Embryonic facial prominence (tissue), 1 donor: ENCODE measurements around the gene PPM1H.
"Not testable (repeated sequence)": the region's sequence is repeated elsewhere in the genome, so short reads cannot be mapped to it uniquely, and the experiment has no call there.

Source experiments
- DNase-seq: peaks from one replicate; pipeline ENCODE4 v3.0.0-alpha.2; 2016; ENCODE audit errors: extremely low spot score

Gene PPM1H

DNA sequence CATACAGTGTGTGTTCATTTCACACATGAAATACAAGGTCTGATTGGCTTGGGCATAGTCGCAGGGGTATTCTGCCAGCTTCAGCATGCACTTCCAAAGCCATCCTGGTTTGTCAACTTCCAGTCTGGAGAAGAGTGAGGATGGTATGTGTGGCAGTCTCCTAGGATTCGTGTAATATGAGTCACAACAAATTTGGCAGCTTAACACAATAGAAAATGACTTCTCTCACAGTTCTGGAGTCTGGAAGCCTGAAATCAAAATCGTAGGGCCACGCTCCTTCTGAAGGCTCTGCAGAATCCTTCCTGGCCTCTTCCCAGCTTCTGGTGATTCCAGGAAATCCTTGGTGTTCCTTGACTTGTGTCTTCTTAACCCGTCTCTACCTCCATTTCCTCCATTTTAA, 167.5 kb downstream of the PPM1H start:
- DNase-seq: no peak

DNA sequence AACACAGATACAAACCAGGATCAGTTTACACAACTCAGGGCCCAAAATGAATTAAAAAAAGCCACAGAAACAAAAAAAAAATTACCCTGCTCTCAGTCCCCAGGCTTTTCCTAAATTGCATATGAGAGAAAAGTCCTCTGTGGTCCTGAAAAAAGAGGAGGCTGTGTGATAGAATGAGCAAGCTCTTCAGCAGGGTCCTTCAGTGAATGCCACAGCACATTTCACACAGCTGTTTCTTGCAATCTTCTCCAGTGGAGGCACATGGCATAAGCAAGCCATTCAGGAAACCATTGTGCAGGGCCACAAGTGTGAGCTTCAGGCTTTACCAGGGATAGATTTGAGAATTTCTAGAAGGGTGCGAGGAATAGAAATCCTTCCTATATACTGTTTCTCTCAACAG, 168.5 kb downstream of the PPM1H start:
- no peak for DNase-seq

DNA sequence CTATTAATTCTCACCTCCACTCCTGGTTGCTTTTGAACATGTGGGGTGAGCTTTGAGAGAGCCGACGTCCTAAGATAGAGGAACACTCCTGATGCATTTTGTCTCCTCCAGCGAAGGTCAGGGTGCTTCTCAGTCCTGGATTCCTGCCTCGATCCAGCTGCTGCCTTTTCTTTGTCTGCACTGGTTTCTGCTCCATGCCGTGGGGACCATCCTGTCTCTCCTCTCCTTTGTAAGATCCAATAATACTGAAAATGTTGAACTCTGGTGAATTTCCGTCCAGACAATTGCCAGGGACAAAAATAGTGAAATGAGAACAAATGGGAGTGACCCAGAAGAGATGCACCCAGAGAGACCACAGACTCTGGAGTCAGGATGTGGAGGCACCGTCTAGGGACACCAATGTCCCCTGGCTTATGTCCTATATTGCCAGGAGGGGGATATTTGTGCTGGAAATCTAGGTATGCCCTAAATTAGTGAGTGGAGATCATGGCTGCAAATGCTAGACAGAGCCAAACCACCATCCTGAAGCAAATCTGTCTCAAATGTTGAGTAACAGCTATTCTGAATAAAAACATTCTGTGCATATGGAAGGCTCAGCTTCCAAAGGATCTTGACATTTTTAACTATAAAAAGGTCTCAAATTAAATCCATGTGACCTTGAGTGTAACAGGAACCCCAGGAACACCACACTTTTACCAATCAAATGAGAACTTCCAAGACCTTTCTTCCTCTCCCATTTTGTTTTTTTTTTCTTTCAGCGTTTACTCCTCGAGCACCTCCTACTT, 170.9 kb downstream of the PPM1H start:
- no peak for DNase-seq

DNA sequence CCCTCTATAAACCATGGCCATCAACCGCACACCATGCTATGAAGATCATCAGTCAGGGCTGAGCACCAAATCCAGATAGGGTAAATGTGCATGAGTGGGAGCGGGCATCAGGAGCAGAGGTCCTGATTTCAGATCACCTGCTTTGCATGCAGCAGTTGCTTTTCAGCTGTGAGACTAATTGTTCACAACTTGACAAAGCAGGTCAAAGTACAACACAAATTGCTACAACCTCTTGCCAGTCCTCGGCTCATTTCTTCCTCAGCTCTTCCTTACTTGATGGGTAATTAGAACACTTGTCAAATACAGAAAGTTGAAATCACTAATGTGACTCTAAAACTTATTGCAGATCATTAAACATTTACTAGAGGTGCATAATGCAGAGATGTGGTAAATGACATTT, 171.6 kb downstream of the PPM1H start:
- no peak for DNase-seq

DNA sequence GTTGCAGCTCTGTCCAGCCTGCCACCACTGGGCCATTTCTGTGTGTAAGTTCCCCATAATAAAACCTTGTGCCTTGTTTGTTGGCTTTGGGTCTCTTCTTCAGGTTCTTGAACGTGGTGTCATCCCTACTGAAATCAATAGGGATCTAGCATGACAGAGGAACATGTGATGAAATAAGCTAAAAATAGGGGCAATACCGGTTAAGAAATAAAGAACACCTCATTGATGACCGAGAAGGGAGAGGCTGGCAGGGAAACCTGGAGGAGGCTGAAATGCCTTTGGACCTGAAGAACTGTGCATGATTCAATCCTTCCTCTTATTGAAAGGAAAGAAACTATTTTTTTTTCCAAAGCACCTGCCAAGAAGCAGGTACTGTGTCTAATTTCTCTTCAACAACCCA, 172.3 kb downstream of the PPM1H start:
- DNase-seq: no peak

DNA sequence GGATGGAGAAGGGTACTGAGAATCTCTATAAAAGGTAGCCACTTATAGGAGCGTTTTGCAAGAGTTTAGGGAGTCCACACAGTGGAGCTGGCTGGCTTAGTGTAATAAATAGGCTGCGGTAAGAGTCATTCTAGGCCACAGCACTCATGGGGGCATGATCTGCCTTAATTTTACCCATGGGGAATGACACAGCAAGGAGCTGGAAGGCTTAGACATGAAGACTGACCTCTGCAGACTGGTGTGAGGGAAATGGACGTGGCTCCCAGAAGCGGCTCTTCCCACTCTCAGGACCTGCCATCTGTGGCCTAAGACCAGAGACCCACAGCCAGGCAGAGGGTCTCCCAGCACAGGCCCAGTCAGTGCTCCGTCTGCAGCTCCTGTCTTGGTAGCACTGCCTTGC, 173.3 kb downstream of the PPM1H start:
- no peak for DNase-seq

DNA sequence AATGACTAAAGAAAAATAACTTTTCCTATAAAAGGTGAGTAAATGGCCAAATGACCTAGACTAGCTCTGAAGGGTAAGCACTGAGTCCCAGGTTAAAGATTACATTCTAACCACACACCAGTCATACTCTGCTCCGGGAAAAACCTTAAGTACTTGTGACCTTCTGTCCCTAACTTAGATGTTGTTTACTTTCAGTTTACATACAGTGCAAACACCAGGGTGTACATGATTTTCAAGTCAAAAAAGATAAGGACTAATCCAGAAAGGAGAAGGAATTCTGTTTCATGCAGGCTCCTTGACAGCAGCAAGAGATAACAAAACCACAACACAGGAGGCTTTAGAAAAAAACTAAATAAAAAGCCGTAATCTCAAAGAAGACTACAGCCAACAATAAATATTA, 174.2 kb downstream of the PPM1H start:
- no peak for DNase-seq

DNA sequence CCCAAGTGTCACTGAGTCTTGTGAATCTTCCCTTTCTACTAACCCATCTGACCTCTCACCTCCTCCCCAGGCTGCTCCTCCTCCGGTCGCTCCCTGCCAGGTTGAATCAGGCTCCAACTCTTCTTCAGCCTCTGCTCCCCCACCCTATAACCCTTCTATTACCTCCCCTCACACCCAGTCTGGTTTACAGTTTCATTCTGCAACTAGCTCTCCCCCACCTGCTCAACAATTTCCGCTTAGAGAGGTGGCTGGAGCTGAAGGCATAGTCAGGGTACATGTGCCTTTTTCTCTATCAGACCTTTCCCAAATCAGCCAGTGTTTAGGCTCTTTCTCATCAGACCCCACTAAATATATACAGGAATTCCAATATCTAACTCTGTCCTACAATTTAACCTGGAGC, 174.6 kb downstream of the PPM1H start:
- DNase-seq: not testable (repeated sequence)

DNA sequence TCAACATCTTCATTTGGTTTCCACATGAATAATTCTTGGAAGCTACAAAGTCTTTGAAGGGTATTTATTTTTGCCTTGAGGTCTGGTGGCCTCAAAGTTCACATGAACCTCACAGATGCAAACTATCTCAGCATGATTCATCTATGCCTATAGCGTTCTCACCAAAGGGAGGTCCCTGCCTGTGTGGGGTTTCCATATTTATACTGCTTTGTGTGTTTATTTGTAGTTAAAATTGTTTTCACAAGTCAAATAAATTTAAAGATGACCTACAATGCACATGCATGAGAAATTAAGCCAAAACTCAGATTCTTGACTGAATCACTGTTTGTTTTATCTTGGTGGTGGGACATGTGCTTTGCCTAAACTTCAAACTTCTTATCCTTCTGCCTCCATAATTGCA, 176.7 kb downstream of the PPM1H start:
- DNase-seq: no peak

DNA sequence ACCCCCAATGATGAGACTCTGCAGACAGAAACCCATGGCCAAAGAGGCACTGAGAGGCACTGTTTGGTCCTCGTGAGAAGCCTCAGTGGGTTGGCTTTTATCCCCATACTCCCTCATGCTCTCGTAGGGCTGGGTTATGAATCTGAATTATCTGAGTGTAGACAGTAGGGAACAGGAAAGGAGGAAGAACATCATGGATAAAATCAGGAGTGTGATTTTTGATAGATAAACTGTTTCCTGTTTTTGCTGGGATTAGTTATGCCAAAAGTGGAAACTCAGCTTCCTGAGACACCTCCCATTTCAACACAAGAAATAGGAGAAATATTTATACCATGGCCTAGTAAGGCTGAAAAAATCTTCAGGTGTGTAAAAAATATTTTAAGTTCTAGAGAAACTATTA, 177.9 kb downstream of the PPM1H start:
- DNase-seq: no peak

DNA sequence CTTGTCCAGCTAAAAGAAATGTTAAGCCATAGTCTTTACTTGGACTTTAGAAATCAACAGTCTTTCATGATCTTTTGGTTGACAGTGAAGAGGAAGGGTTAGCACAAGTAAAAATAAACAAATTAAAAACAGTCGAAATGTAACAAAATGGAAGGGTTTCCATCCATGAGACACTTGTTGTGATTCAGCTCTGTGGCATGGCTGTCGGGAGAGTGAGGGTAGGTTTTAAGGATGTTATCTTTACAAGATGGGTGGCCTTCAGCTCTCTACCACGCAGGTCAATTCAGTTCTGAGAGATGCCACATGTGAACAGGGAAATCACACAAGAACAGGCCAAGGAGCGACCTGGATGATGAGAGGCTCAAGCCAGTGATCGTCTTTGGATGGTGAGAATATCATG, 180.2 kb downstream of the PPM1H start:
- no peak for DNase-seq

DNA sequence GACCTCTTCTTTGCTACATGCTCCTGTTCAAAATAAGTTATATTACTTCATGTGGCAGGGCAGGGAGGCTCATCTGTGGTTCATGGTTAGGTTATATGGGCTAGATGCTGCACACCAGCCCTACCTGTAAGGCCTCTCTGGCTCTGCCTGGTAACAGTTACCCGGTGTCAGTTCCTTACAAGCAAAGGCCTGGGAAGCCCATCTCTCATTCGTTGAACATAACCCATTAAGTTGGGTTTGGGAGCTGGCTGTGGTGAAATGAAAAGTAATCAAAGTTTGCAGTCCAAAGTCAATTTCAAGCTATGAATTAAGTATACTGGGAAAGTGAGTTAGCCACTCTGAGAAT, 183.2 kb downstream of the PPM1H start:
- no peak for DNase-seq

DNA sequence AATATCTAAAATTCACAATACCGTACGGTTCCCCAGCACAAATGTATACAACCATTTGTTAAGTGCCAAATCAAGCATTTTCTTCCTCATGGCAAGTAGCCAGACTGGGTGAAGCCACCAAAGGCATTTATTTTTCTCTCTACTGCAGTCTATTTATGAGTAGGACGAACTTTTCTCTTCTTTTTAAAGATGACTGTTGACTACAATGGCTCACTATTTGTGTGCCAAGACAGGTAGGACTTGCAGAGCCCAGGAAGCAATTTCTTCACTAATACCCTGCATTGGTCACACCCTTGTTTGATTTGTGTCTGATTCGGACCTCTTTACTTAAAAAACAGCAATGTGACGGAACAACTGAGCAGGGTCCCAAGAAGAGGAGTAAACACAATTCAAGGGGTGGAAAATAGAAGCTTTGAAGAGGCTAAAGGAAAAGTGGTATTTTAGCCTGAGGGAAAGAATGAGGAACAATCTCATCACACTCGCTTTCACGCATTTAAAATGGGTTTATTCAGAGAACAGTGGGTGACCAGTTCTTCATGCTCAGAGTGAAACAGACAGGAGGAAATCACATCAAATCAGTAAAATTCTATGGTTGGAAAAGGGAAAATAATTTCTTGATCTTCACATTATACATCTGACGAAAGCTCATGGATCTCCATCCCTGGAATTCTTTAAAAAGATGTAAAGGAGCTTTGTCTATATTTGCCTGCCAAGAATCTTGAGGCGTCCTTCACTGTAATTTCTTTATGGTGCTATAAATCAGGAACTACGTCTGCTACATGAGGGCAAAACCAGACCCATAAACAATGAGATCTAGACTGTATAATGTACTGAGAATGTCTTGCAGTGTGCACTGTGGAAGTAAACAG, 183.8 kb downstream of the PPM1H start:
- no peak for DNase-seq

DNA sequence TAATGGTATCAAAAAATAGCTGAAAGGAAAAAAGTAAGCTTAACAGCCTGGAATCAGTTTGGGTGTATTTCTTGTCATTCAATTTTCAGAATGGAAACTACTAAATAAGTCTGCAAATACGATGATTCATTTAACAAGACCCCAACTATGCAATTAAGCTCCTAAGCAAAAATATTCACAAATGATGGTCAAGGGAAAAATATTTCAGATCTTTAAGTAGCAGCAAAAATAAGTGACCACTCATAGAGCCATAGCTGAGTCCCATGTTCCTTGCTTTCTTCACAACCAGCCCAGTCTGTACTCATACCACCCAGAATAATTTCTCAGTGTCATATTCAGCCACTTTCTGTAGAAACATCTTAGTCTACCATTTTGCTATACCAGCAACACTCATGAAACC, 185.4 kb downstream of the PPM1H start:
- no peak for DNase-seq

DNA sequence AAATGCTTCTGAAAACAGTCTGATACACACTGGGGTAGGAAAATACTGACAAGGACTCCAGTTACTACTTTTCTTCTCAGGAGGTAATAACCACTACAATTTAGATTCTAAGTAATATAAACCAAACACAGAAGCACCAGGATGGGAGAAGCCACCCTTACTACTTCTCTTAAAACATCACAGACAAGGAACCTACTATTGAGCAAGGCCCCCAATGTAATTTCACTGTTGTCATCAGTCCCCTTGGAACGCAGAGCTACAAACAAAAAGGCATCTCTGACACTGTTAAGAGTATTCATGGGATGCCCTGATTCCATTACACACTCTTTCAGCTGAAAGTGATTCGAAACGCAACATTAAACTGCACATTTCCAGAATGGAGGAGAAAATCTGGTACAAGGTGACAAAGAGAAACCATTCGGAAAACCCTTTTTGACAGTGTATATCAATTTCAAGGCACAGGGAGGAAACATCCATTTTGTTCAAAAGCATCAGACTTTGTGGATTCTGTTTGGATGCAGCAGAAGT, 185.9 kb downstream of the PPM1H start:
- DNase-seq: no peak

DNA sequence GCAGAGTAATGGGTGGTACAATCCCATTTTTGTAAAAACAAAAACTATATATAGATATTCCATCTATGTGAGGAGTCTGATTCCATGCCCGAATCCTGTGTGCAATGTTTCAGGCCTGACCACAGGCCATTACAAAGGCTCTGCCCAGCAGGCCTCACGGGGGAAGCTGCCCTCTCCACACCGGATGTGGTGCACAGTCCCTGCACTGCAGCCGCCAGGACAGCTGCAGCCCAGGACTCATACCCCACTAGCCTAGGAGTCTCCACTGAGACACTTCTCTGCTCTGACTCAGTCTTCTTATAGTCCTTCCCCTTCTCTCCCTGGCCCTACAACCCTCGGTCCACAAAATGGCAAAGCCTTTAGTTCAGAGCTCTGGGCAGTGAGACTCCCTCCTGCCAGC, 190.4 kb downstream of the PPM1H start:
- DNase-seq: no peak

DNA sequence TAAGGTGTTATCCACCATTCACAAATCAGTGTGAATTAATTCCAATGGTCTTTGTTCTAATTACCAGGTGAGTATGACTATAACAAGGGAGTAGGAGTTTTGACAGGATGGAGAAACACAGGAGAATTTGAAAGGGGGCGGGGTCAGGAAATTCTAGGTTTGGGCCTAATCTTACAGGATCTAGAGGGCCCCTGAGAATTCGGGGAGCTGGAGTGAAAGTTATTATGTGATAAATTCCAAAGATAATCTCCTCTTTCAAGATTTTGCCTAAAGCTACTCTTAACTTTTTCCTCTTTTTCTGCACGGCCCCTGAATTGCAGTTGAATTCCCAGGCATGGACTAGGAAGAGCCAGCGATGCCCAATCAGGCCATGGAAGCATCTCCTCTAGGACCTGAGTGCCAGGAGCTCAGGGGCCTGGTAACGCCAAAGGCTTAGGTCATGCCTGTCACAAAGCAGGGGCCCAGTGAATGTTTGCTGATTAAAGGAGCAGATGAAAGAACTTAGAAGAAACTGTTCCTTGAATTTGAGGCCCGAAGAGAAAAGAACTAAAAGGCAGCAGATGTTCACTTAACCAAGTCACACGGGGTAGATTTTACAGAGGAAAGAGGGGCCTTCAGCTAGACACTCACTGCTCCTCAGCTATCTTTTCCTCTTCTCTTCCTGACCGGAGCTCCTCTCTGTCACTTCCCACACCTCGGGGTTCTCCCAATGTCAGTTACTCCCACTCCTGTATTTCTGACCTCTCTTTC, 195.5 kb downstream of the PPM1H start:
- DNase-seq: no peak

DNA sequence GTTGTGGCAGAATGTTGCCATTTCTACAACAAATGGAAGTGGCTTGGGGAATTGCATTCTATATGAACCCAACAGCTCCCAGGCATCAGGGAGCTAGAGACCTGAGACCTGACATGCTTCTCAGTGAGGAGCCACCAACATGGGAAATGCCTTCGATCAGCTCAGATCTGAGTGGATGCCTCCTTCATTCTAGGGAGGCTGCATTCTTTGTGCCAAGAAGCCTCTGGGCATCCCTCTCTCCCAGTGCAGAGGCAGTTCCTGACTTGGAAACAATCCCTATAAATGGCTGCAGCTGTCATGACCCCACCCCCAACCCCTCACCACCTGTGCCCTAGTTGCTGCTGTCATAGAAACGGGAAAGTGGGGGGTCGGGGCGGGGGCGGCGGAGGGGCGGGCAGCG, 196.3 kb downstream of the PPM1H start:
- DNase-seq: no peak

DNA sequence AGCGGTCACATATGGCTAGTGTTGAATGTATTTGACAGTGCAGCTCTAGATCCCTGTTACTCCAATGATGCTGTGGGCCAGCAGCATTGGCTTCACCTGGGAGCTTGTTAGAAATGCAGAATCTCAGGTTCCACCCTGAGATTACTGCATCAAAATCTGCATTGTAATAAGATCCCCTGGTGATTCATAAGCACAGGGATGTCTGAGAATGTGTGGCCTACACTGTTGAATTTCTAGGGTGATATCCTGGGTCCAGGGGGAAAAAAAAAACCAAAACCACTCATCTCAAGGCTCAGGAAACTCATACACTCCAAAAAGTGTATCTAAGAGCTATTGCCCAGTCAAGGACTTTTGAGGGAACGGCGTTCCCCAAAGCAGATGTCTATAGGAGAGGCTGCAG, 196.8 kb downstream of the PPM1H start:
- no peak for DNase-seq

DNA sequence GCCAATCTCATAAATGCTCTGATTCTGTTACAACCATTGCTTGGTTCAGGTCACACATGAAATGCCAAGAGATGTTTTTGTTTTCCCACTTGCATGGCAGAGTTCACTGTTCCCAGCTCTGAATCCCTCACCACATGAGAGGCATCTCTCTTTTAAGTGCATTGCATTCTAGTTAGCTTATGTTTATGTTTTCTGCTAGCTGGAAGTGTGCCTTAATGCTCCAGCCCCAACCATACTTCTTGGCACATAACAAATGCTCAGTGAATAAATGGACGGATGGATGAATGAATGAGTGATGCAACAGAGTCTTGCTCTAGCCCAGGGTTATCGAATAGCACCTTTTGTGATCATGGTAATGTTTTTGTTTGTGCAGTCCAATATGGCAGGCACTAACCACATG, 197.3 kb downstream of the PPM1H start:
- no peak for DNase-seq

DNA sequence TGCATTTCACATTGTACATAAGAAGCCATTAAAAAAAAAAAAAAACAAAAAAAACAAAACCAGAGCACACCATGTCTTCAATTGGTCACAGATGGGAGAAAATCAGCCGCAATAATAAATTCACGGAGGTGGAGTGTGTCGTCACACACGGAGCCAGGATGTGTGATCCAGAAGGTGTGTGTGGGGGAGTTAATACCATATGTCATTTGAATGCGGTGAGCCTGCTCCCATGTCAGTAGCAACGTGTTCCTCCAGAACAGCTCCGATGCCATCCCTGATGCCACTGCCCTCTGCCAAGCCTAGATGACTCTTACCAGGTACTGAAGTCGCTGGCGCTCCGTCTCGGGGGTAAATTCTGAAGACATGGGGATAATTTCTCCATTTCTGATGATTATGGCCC, 197.8 kb downstream of the PPM1H start:
- DNase-seq: no peak

DNA sequence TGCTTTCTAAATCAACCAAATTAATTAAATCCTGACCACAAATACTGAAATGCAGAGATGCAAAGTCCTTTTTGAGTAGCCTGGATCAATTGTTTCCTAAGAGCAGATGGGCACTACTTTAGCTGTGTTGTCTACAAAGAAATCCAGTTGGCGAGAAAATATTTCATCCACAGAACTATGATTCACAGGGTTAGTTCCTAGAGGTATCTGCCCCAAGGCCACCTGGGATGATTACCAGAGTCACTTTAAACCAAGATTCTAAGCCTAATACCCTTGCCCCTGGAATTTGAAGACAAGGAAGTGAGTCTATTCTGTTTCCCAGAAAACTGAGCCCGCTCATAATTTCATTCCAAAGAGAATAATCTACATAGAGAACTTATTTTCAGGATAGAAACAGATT, 198.4 kb downstream of the PPM1H start:
- no peak for DNase-seq
